PC-3 (cell line): Measurements from ENCODE around the gene HERC5. TPM values are rescaled to one million over a fixed set of nuclear protein-coding genes. Genes with fewer than 3 reads are reported as not detected.

ENCODE experiments used
- ATAC-seq: fragments of 200-7000 bp; cut with Tn5 transposase; 2 replicates; pipeline ENCODE4 v1.9.1; 2020; ENCODE audit warnings: mild to moderate bottlenecking, moderate library complexity
- BruUV-seq: library from RNA; stranded (reverse); fragments of 400-500 nt; replicated peaks from 2 replicates; lab custom pipeline; 2021; lab: Mats Ljungman, UMichigan
- CTCF ChIA-PET: fragments of 300-600 bp; sonication (Branson Sonifier 250); formaldehyde crosslinking; loops from one replicate; lab custom pipeline; 2022; ENCODE audit warnings: antibody characterized with exemption; lab: Charles Lee
- POLR2A ChIA-PET: fragments of 300-600 bp; sonication (Branson Sonifier 250); formaldehyde crosslinking; loops from one replicate; lab custom pipeline; 2022; ENCODE audit warnings: antibody characterized with exemption; ENCODE audit not compliant: unreplicated experiment; lab: Charles Lee
- DNase-seq: peaks from one replicate; pipeline ENCODE4 v3.0.0-alpha.2; 2015
- H2AFZ ChIP-seq: fragments of 300-600 bp; sonication (generic); 2 replicates; pipeline ENCODE4 v1.6.0; 2016; ENCODE audit warnings: antibody characterized with exemption, low read length
- H3F3A ChIP-seq: fragments of 300-600 bp; sonication (generic); one replicate; pipeline ENCODE4 v1.6.0; 2017; ENCODE audit warnings: antibody characterized with exemption, low read length, control low read depth, mild to moderate bottlenecking; ENCODE audit not compliant: unreplicated experiment
- H3K27ac ChIP-seq: fragments of 300-600 bp; sonication (generic); 2 replicates; pipeline ENCODE4 v1.5.1; 2016; ENCODE audit warnings: mild to moderate bottlenecking, low read length
- H3K27me3 ChIP-seq: fragments of 300-600 bp; sonication (generic); 2 replicates; pipeline ENCODE4 v1.6.1; 2016; ENCODE audit warnings: low read length, mixed read lengths
- H3K36me3 ChIP-seq: fragments of 300-600 bp; sonication (generic); 2 replicates; pipeline ENCODE4 v1.6.1; 2016; ENCODE audit warnings: low read depth, mixed run types, low read length, mixed read lengths
- H3K4me1 ChIP-seq: fragments of 300-600 bp; sonication (generic); 2 replicates; pipeline ENCODE4 v1.5.1; 2016; ENCODE audit warnings: low read length; ENCODE audit not compliant: insufficient read depth
- H3K4me2 ChIP-seq: fragments of 300-600 bp; sonication (generic); 2 replicates; pipeline ENCODE4 v1.6.0; 2016; ENCODE audit warnings: low read length
- H3K4me3 ChIP-seq: fragments of 300-600 bp; sonication (generic); 2 replicates; pipeline ENCODE4 v1.5.1; 2016; ENCODE audit warnings: mild to moderate bottlenecking, low read length, mixed read lengths
- H3K79me2 ChIP-seq: fragments of 300-600 bp; sonication (generic); 2 replicates; pipeline ENCODE4 v1.6.1; 2017; ENCODE audit warnings: low read length, mixed read lengths
- H3K9ac ChIP-seq: fragments of 300-600 bp; sonication (generic); 2 replicates; pipeline ENCODE4 v1.6.0; 2016; ENCODE audit warnings: mild to moderate bottlenecking, low read length
- H3K9me2 ChIP-seq: fragments of 300-600 bp; sonication (generic); replicated peaks from 2 replicates; pipeline ENCODE4 v1.6.1; 2016; ENCODE audit warnings: mixed run types, low read length, mixed read lengths
- H3K9me3 ChIP-seq: fragments of 300-600 bp; sonication (generic); 2 replicates; pipeline ENCODE4 v1.6.1; 2016; ENCODE audit warnings: low read length, mixed read lengths
- H4K20me1 ChIP-seq: fragments of 300-600 bp; sonication (generic); 2 replicates; pipeline ENCODE4 v1.6.1; 2016; ENCODE audit warnings: low read length, mixed read lengths
- CTCF ChIP-seq: fragments of 300-600 bp; sonication (generic); conservative IDR thresholded peaks from 2 replicates; pipeline ENCODE4 v1.5.1; 2017; ENCODE audit warnings: antibody characterized with exemption, low read depth, mild to moderate bottlenecking, low read length
- EZH2 ChIP-seq: fragments of 300-600 bp; sonication (generic); IDR thresholded peaks from one replicate; pipeline ENCODE4 v1.6.1; 2017; ENCODE audit warnings: antibody characterized with exemption, mild to moderate bottlenecking, low read length; ENCODE audit not compliant: unreplicated experiment
- EZH2phosphoT487 ChIP-seq: fragments of 300-600 bp; sonication (generic); IDR thresholded peaks from 2 replicates; pipeline ENCODE4 v1.6.1; 2018; ENCODE audit warnings: mild to moderate bottlenecking, antibody characterized with exemption, low read length, borderline replicate concordance
- intact Hi-C: fragments of 100-400 bp; cut with micrococcal nuclease; formaldehyde crosslinking; loops from 2 replicates; pipeline ENCODE4 v1.9.0; 2023
- total RNA-seq: library from RNA; depleted of rRNA; stranded (reverse); fragments of >200 nt; gene quantifications from 2 replicates; pipeline ENCODE4 v1.2.3, GENCODE V29; 2014

The HERC5 gene
- total RNA-seq, 1 experiment from 2014 or later, result 2.6 TPM

- DNase-seq, result no peak
- H2AFZ ChIP-seq, result no peak overlapping the region
- H3K27me3 ChIP-seq, result no peaks in the 10 kb centered on the region
- no peak overlapping the region for H3K4me3 ChIP-seq
- no peak for ATAC-seq
- intact Hi-C loops, result no loop called here
- H3K36me3 ChIP-seq, result no peaks in the 10 kb centered on the region
- H3K9ac ChIP-seq, result no peak overlapping the region
- no peak overlapping the region for H3K4me2 ChIP-seq
- H3K9me3 ChIP-seq, result no peaks in the 10 kb centered on the region
- POLR2A ChIA-PET, result no interaction called here
- H3F3A ChIP-seq, result no peaks in the 10 kb centered on the region
- CTCF ChIA-PET, result no interaction called here
- H3K4me1 ChIP-seq, result peaks cover 5% of the 10 kb centered on the region
- no peaks in the 10 kb centered on the region for H3K79me2 ChIP-seq
- BruUV-seq, result no TSS peak
- no peaks in the 10 kb centered on the region for H3K9me2 ChIP-seq
- H4K20me1 ChIP-seq, result no peaks in the 10 kb centered on the region
- TF ChIP-seq EZH2phosphoT487 (no peak), CTCF (no peak), EZH2 (no peak)
- H3K27ac ChIP-seq, result no peak overlapping the region
Measured at GRCh38 chr4:88503344-88503743, 46.4 kb downstream of the HERC5 start.

DNA sequence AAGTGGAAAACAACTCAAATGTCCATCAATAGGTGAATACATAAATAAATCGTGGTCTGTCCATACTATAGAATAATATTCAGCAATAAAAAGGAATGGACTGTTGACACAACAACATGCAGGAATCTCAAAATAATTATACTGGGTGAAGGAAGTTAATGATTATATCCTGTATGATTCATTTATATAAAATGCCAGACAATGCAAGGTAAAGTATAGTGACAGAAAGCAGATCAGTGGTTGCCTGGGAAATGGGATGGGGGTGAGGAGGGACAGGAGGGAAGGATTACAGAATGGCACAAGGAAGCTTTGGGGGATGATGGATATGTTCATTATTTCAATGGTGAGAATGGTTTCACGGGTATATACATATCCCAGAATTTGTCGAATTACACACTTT lies 54.3 kb downstream of the HERC5 start:
- Histone ChIP-seq H3K36me3 (no peaks in the 10 kb centered on the region), H3K4me2 (no peak overlapping the region), H3F3A (no peaks in the 10 kb centered on the region), H3K4me1 (peaks cover 18% of the 10 kb centered on the region), H3K4me3 (no peak overlapping the region), H2AFZ (no peak overlapping the region), H4K20me1 (no peaks in the 10 kb centered on the region), H3K79me2 (no peaks in the 10 kb centered on the region), H3K27ac (no peak overlapping the region), H3K9me3 (no peaks in the 10 kb centered on the region), H3K27me3 (no peaks in the 10 kb centered on the region), H3K9ac (no peak overlapping the region), H3K9me2 (no peaks in the 10 kb centered on the region)
- ATAC-seq, result peak; percentile 57
- CTCF ChIA-PET, result interaction anchor here (0.7 kb wide), 1 partner anchor 292 kb away, joined by 9 read pairs; no protein-coding TSS in a partner anchor
- POLR2A ChIA-PET, result no interaction called here
- intact Hi-C loops, result no loop called here
- BruUV-seq, result no TSS peak
- peak; percentile 33 for DNase-seq
- no peak for TF ChIP-seq EZH2phosphoT487
- no peak for TF ChIP-seq EZH2
- no peak for TF ChIP-seq CTCF

- CTCF ChIA-PET, result interaction anchor here (0.5 to 2.3 kb wide), 9 partner anchors 57 to 1324 kb away, joined by 3 to 35 read pairs (median 5); partner anchors contain the start of genes HERC5 and HERC6
- intact Hi-C loops, result loop anchor here (1.0 to 5.0 kb wide), 7 partner anchors 58 to 663 kb away; partner anchors contain the start of genes HERC5, HERC6 and PPM1K
- Histone ChIP-seq H3K27me3 (no peaks in the 10 kb centered on the region), H3K9me3 (no peaks in the 10 kb centered on the region), H4K20me1 (no peaks in the 10 kb centered on the region), H2AFZ (no peak overlapping the region), H3F3A (no peaks in the 10 kb centered on the region), H3K27ac (no peak overlapping the region), H3K36me3 (no peaks in the 10 kb centered on the region), H3K4me3 (no peak overlapping the region), H3K4me2 (peak overlapping the region; percentile 63), H3K9ac (no peak overlapping the region), H3K9me2 (no peaks in the 10 kb centered on the region), H3K79me2 (no peaks in the 10 kb centered on the region), H3K4me1 (peaks cover 9% of the 10 kb centered on the region; the same call in 1 of the 2 replicates)
- no peak for TF ChIP-seq CTCF
- TF ChIP-seq EZH2phosphoT487, result no peak
- no peak for TF ChIP-seq EZH2
- DNase-seq (peak; percentile 28), ATAC-seq (peak; percentile 64)
- BruUV-seq, result no TSS peak
- POLR2A ChIA-PET, result no interaction called here
Measured at GRCh38 chr4:88514557-88515511, 57.9 kb downstream of the HERC5 start.
